BLaER1 treated with 17β-estradiol and CSF1 and Interleukin-3, amounts not matched to agents 10 nM and 100 nM (cell line): Measurements from ENCODE around the gene CAMK2A.
A peak's percentile ranks its signal among the peaks of the same experiment; 100 is the strongest.

Source experiments
- H3K27ac ChIP-seq, 11 experiments: shearing (Covaris generic); formaldehyde crosslinking; 2 replicates each; pipeline ENCODE4 v1.8.1; 2022
- H3K27me3 ChIP-seq, 11 experiments: shearing (Covaris generic); formaldehyde crosslinking; 2 replicates each; pipeline ENCODE4 v1.8.1; 2022
- H3K36me3 ChIP-seq, 11 experiments: shearing (Covaris generic); formaldehyde crosslinking; 2 replicates each; pipeline ENCODE4 v1.8.1; 2022
- H3K4me1 ChIP-seq, 10 experiments: shearing (Covaris generic); formaldehyde crosslinking; 2 replicates each; pipeline ENCODE4 v1.8.1; 2022
- H3K4me2 ChIP-seq, 11 experiments: shearing (Covaris generic); formaldehyde crosslinking; 2 replicates each; pipeline ENCODE4 v1.8.1; 2022
- H3K4me3 ChIP-seq, 10 experiments: shearing (Covaris generic); formaldehyde crosslinking; 2 replicates each; pipeline ENCODE4 v1.8.1; 2022
- H3K9ac ChIP-seq, 11 experiments: shearing (Covaris generic); formaldehyde crosslinking; 2 replicates each; pipeline ENCODE4 v1.8.1; 2022
- H3K9me3 ChIP-seq, 11 experiments: shearing (Covaris generic); formaldehyde crosslinking; replicated peaks in 1 of 11; 2 replicates each; pipeline ENCODE4 v1.8.1; 2022
- H4K20me1 ChIP-seq, 11 experiments: shearing (Covaris generic); formaldehyde crosslinking; 2 replicates each; pipeline ENCODE4 v1.8.1; 2022
- Cebpa-rat ChIP-seq, 11 experiments: shearing (Covaris generic); IDR thresholded peaks; 2 replicates each; pipeline ENCODE4 v1.8.1; 2022

Gene CAMK2A

DNA sequence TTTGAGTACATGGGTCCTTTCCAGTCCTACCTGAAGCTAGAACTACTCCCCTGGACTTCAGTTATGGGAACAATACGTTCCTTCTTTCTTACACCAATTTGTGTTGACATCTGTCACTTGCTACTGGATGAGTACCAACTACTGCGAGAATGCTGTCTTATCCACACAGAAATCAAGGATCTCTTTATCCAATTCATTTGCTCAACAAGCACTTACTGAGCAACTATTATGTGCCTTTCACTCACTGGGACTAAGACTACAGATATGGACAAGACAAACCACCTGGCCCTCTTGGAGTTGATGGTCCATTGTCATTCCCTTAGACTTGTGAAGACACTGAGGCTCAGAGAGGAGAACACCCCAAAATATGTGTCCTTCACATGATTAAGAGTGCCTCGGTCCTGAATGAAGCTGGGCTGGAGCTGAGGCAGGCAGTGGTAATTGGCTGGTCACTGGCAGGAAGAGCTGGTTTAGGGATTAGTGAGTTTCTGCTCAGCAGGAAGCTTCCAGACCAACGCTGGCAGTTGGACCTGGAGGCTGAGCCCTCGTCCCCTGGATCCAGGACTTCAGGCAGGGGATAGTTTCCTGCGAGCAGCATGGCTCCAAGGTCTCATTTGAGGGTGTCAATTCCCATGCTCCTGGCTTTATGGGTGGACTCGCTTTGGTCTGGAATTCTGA lies 21.6 kb upstream of the CAMK2A start:
- H3K4me1 ChIP-seq, result peaks cover 8 to 34% (median 26%) of the 10 kb centered on the region in 10 experiments; a peak in 18 of 20 replicates
- no peak for TF ChIP-seq Cebpa-rat (IDR thresholded peaks at IDR 0.05)
- H3K4me2 ChIP-seq, result no peak overlapping the region
- H3K27me3 ChIP-seq, result no peaks in the 10 kb centered on the region
- H4K20me1 ChIP-seq, result no peaks in the 10 kb centered on the region
- no peaks in the 10 kb centered on the region for H3K36me3 ChIP-seq
- no peak overlapping the region for H3K4me3 ChIP-seq
- H3K9me3 ChIP-seq, result no peaks in the 10 kb centered on the region
- H3K9ac ChIP-seq, result no peak overlapping the region
- no peak overlapping the region for H3K27ac ChIP-seq

DNA sequence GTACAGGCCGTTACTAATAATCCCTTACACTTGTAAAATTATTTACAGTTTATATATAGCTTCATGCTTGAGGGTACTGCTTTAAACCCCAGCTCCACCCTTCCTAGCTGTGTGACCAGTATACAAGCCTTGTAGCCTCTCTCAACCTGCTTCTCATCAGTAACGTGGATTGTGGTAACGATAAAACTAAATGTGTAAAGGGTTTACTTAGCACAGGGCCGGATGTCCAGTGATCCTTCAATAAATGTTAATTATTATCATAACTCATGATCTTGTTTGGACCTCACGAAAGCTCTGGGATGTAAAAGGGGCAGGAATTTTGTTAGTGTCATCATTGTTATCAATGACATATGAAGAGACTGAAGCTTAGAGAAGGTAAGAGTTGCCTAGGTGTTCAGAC lies 20.7 kb upstream of the CAMK2A start:
- TF ChIP-seq Cebpa-rat (IDR thresholded peaks at IDR 0.05), result no peak
- no peak overlapping the region for H3K27ac ChIP-seq
- no peaks in the 10 kb centered on the region for H3K9me3 ChIP-seq
- no peaks in the 10 kb centered on the region for H3K36me3 ChIP-seq
- H3K4me1 ChIP-seq, result peaks cover 11 to 39% (median 28%) of the 10 kb centered on the region in 10 experiments; a peak in 19 of 20 replicates
- H4K20me1 ChIP-seq, result no peaks in the 10 kb centered on the region
- H3K9ac ChIP-seq, result no peak overlapping the region
- H3K4me3 ChIP-seq, result no peak overlapping the region
- H3K4me2 ChIP-seq, result peak overlapping the region in 8 of 11 experiments; percentile 23 to 59 (median 50); a peak in 14 of 22 replicates
- no peaks in the 10 kb centered on the region for H3K27me3 ChIP-seq

DNA sequence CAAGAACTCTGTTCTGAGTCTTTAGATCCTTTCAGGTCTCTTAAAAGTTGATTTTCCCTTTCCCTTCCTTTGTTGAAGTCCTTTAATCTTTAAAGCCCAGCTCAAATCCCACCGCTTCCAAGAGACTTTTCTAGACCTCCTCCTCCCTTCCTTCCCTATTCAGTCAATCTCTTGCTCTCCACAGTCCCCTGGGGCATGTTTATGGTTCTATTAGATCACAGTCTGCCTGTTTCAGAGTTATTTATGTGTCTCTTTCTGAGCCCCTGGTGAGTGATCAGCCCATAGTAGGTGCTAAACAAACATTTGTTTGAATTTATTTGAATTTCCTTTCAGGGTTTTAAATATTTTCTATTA lies 20.3 kb upstream of the CAMK2A start:
- Histone ChIP-seq H3K4me3 (no peak overlapping the region), H4K20me1 (no peaks in the 10 kb centered on the region), H3K4me2 (peak overlapping the region in 8 of 11 experiments; percentile 23 to 59 (median 50); a peak in 16 of 22 replicates), H3K9me3 (no peaks in the 10 kb centered on the region), H3K4me1 (peaks cover 11 to 39% (median 28%) of the 10 kb centered on the region in 10 experiments; a peak in 19 of 20 replicates), H3K27ac (no peak overlapping the region), H3K9ac (no peak overlapping the region), H3K36me3 (no peaks in the 10 kb centered on the region), H3K27me3 (no peaks in the 10 kb centered on the region)
- no peak for TF ChIP-seq Cebpa-rat (IDR thresholded peaks at IDR 0.05)

DNA sequence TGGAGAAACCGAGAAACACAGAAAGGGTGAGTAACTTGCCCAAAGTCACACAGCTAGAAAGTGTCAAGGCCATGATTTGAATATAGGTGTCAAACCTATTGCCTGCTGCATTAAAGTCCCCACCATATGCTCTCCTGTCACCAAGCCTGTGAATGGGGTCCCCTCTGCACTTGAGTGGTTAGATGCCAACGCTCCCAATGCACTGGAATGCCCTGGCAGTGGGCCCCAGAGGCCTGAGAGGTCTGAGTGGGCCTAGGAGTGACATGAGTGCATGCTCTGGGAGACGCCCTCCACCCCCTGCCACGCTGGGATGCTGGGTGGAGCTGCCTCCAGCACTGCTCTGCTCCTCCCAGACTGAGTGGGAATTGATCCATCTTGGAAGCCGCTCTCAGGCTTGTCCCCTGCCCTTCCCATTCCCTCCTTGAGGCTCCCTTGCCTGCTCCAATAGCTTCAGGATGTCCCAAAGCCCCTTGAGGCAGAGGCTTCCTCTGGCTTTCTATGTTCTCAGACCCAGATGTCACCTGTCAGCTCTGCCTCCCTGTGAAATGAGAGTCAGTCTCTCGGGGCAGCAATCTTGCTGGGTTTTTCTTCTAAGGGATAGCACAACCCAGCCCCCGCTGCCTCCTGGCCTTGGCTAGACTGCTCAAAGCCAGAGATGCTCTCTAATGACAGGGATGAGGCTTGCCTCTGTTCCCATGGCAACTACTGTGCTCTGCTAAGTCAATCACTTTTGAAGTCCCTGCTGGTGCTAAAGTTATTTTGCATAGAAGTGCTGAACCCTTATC lies 19.7 kb upstream of the CAMK2A start:
- 0 out of 22 replicates have a peak overlapping the region, but pooled peaks of 1 of the 11 experiments have one; percentile 3 for H3K9ac ChIP-seq
- H3K4me3 ChIP-seq, result no peak overlapping the region
- TF ChIP-seq Cebpa-rat (IDR thresholded peaks at IDR 0.05), result no peak
- H3K4me1 ChIP-seq, result peaks cover 11 to 33% (median 25%) of the 10 kb centered on the region in 10 experiments; a peak in 19 of 20 replicates
- H4K20me1 ChIP-seq, result no peaks in the 10 kb centered on the region
- peaks cover 0 to 1% (median 0%) of the 10 kb centered on the region in 11 experiments; a peak in 1 of 22 replicates for H3K27me3 ChIP-seq
- no peaks in the 10 kb centered on the region for H3K9me3 ChIP-seq
- no peak overlapping the region for H3K27ac ChIP-seq
- no peaks in the 10 kb centered on the region for H3K36me3 ChIP-seq
- peak overlapping the region in 8 of 11 experiments; percentile 23 to 59 (median 50); a peak in 16 of 22 replicates for H3K4me2 ChIP-seq

DNA sequence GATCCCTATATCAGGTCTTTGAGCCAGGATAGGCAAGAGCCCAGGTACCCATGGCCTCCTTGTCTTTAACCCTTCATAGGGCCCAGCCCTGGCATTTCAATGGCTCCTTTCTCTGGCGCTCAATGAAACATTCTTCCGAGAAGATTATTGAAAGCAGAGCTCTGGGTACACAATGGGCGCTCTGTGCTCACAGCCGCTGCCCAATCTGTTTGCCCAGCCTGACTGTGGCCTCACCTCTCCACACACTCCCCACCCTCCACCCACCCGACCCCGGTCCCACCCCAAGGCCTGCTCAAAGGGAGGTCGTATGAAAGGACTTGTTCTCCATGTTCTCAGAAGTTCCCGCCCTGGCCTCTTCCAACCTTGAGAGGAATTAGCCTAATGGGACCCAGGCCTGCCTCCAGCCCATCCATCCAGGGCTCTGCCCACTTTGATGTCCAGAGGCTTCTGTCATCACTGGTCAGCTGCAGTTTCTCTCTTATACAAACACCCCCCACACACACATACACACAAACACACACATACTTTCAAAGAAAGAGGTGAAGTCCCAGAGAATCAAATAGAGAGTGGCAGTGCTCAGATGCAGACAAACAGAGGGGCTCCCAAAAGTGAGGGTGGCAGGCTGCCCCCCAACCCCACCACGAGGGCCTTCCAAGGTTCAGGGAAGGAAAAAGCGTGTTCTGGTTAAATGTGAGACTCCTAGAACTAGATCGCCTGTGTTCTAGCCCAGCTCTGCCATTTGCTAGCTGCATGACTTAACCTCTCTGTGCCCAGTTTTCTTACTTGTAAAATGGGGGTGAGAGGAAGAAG lies 18.2 kb upstream of the CAMK2A start:
- H3K4me2 ChIP-seq, result no peak overlapping the region
- H4K20me1 ChIP-seq, result no peaks in the 10 kb centered on the region
- TF ChIP-seq Cebpa-rat (IDR thresholded peaks at IDR 0.05), result no peak
- no peak overlapping the region for H3K4me3 ChIP-seq
- H3K27ac ChIP-seq, result no peak overlapping the region
- H3K9me3 ChIP-seq, result no peaks in the 10 kb centered on the region
- H3K9ac ChIP-seq, result no peak overlapping the region
- H3K27me3 ChIP-seq, result peaks cover 6 to 16% (median 13%) of the 10 kb centered on the region in 11 experiments
- no peaks in the 10 kb centered on the region for H3K36me3 ChIP-seq
- H3K4me1 ChIP-seq, result peaks cover 4 to 21% (median 15%) of the 10 kb centered on the region in 10 experiments; a peak in 17 of 20 replicates

DNA sequence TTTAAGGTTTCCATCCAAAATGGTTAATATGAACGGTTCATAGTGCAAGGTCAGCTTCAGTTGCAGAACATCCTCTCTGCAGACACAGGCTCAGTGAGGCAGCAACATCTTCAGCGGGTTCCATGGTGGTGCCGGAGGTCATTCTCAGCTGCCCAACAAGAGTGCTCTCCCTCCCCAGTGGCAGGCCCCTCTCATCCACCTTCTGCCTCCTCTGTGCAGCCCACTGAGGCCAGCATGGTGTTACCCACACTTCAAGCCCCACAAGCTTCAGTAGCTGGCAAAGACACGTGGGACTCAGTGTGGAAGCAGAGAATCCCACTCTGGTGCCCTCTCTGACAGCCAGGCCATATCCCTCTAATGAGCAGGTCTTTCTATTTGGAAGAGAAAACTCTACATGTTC lies 17.2 kb upstream of the CAMK2A start:
- Histone ChIP-seq H3K27me3 (peaks cover 16 to 26% (median 23%) of the 10 kb centered on the region in 11 experiments), H3K27ac (no peak overlapping the region), H3K4me3 (no peak overlapping the region), H3K9me3 (no peaks in the 10 kb centered on the region), H3K36me3 (no peaks in the 10 kb centered on the region), H3K4me1 (peaks cover 4 to 21% (median 15%) of the 10 kb centered on the region in 10 experiments; a peak in 17 of 20 replicates), H3K9ac (no peak overlapping the region), H4K20me1 (no peaks in the 10 kb centered on the region), H3K4me2 (no peak overlapping the region)
- no peak for TF ChIP-seq Cebpa-rat (IDR thresholded peaks at IDR 0.05)

DNA sequence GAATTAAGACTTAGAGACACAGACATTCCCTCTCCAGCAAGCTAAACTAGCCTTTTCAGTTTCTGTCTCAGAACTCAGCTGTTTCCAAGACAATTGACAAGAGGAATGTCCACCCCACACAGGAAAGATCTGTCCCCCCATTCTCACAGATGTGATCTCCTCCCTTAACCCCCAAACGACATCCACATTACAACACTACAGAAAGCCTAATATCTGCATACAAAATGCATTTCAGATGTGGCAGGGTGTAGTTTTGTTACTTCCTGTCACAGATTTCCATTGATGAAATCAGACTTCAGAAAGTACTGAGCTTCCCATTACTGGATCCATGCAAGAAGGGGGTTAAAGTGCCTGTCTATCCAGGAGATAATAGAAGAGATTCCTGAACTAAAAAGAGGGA lies 16.0 kb upstream of the CAMK2A start:
- no peak overlapping the region for H3K9ac ChIP-seq
- H3K4me1 ChIP-seq, result peaks cover 4 to 21% (median 14%) of the 10 kb centered on the region in 10 experiments; a peak in 17 of 20 replicates
- H3K27me3 ChIP-seq, result peaks cover 16 to 32% (median 26%) of the 10 kb centered on the region in 11 experiments
- no peaks in the 10 kb centered on the region for H3K9me3 ChIP-seq
- H4K20me1 ChIP-seq, result no peaks in the 10 kb centered on the region
- H3K4me2 ChIP-seq, result peak overlapping the region in 2 of 11 experiments; percentile 7 to 24; a peak in 2 of 22 replicates
- no peak for TF ChIP-seq Cebpa-rat (IDR thresholded peaks at IDR 0.05)
- no peak overlapping the region for H3K27ac ChIP-seq
- no peaks in the 10 kb centered on the region for H3K36me3 ChIP-seq
- H3K4me3 ChIP-seq, result no peak overlapping the region

DNA sequence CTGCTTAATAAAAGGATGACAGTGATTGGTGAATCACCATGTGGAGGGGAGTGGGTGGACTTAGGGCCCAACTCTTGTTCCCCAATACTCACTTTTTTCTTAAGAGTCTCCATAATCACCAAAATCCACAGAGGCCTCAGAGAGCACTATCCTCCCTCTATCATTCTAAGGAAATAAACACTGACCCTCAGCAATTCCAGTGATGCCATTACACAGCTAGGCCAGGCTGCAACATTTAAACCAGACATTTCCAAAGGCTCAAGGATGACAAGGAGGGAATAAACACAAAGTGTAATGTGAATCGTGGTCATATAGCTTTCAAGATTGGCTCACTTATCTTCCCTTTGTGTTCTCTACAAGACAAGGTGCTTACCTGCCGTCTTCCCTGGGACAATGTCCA lies 15.5 kb upstream of the CAMK2A start:
- Histone ChIP-seq H3K9ac (no peak overlapping the region), H3K4me3 (no peak overlapping the region), H3K36me3 (no peaks in the 10 kb centered on the region), H3K27me3 (peaks cover 16 to 32% (median 26%) of the 10 kb centered on the region in 11 experiments), H4K20me1 (no peaks in the 10 kb centered on the region), H3K9me3 (no peaks in the 10 kb centered on the region), H3K4me1 (peaks cover 4 to 16% (median 11%) of the 10 kb centered on the region in 10 experiments; a peak in 17 of 20 replicates), H3K27ac (no peak overlapping the region), H3K4me2 (0 out of 22 replicates have a peak overlapping the region, but pooled peaks of 1 of the 11 experiments have one; percentile 7)
- TF ChIP-seq Cebpa-rat (IDR thresholded peaks at IDR 0.05), result no peak
